H1 (cell line): ENCODE data around the gene MARK3. TPM values are rescaled to one million over a fixed set of nuclear protein-coding genes. Genes with fewer than 3 reads are reported as not detected.

Experiments used
- CTCF ChIA-PET: fragments of 300-600 bp; sonication (Branson Sonifier 250); formaldehyde crosslinking; loops from one replicate; lab custom pipeline; 2021; ENCODE audit not compliant: partially characterized antibody; lab: Charles Lee
- POLR2A ChIA-PET: fragments of 300-600 bp; sonication (Branson Sonifier 250); formaldehyde crosslinking; loops from one replicate; lab custom pipeline; 2021; ENCODE audit warnings: inconsistent platforms; ENCODE audit not compliant: partially characterized antibody; lab: Charles Lee
- DNase-seq, 2 experiments: peaks; one replicate each; pipeline versions ENCODE4 v3.0.0 to v3.0.0-alpha.2; 2010 to 2022; ENCODE audit warnings: low spot score in 2 of 2, low read depth in 1 of 2, mixed read lengths in 1 of 2
- FAIRE-seq: peaks from 2 replicates; lab custom pipeline; 2011; peaks lifted over from hg19 to GRCh38; lab: Jason Lieb, UNC
- H2AFZ ChIP-seq: 2 replicates; pipeline ENCODE4 v1.8.1; 2012; ENCODE audit warnings: low read length, inconsistent platforms
- H2AK5ac ChIP-seq: 2 replicates; pipeline ENCODE4 v1.6.1; 2013; ENCODE audit warnings: low read depth, low read length
- H2BK120ac ChIP-seq: replicated peaks from 2 replicates; pipeline ENCODE3; 2013; ENCODE audit warnings: low read depth, low read length, inconsistent platforms
- H2BK12ac ChIP-seq: 2 replicates; pipeline ENCODE4 v1.6.1; 2013; ENCODE audit warnings: low read depth, low read length
- H2BK15ac ChIP-seq: 2 replicates; pipeline ENCODE4 v1.6.1; 2013; ENCODE audit warnings: low read length
- H2BK20ac ChIP-seq: 2 replicates; pipeline ENCODE4 v1.6.1; 2013; ENCODE audit warnings: low read length
- H2BK5ac ChIP-seq: 2 replicates; pipeline ENCODE4 v1.6.1; 2013; ENCODE audit warnings: low read depth, low read length
- H3K14ac ChIP-seq: 2 replicates; pipeline ENCODE4 v1.6.1; 2013; ENCODE audit warnings: inconsistent platforms; ENCODE audit not compliant: insufficient read length
- H3K18ac ChIP-seq: 2 replicates; pipeline ENCODE4 v1.6.1; 2013; ENCODE audit warnings: low read length; ENCODE audit errors: extremely low read depth
- H3K23ac ChIP-seq: 2 replicates; pipeline ENCODE4 v1.6.1; 2013; ENCODE audit warnings: inconsistent platforms; ENCODE audit not compliant: insufficient read length
- H3K23me2 ChIP-seq: 2 replicates; pipeline ENCODE4 v1.6.1; 2013; ENCODE audit warnings: low read depth, low read length
- H3K27ac ChIP-seq: 2 replicates; pipeline ENCODE4 v1.6.1; 2011; ENCODE audit warnings: low read depth, low read length, inconsistent platforms
- H3K27me3 ChIP-seq, 4 experiments: replicated peaks in 1 of 4; 1 replicate in 1 of 4; 2 replicates in 3 of 4; pipeline versions ENCODE4 v1.6.1 to v1.8.1; 2011 to 2013; ENCODE audit warnings: low read length in 3 of 4, mild to moderate bottlenecking in 3 of 4, inconsistent platforms in 2 of 4, mixed read lengths in 2 of 4, moderate library complexity in 1 of 4; ENCODE audit not compliant: control insufficient read depth in 3 of 4, insufficient read depth in 3 of 4; ENCODE audit errors: extremely low read depth in 1 of 4
- H3K36me3 ChIP-seq, 4 experiments: 2 replicates each; pipeline versions ENCODE4 v1.6.1 to v1.8.1; 2011 to 2013; ENCODE audit warnings: mild to moderate bottlenecking in 4 of 4, low read length in 3 of 4, moderate library complexity in 2 of 4, control low read depth in 1 of 4, inconsistent platforms in 1 of 4; ENCODE audit not compliant: insufficient read depth in 4 of 4, control insufficient read depth in 2 of 4
- H3K4ac ChIP-seq: replicated peaks from 2 replicates; pipeline ENCODE3; 2013; ENCODE audit warnings: low read length, low read depth, mixed read lengths, inconsistent platforms; ENCODE audit not compliant: insufficient read length
- H3K4me1 ChIP-seq, 4 experiments: replicated peaks in 1 of 4; 1 replicate in 1 of 4; 2 replicates in 3 of 4; pipeline versions ENCODE4 v1.6.1 to v1.8.1; 2011 to 2013; ENCODE audit warnings: low read length in 3 of 4, inconsistent platforms in 2 of 4, mixed read lengths in 1 of 4; ENCODE audit not compliant: insufficient read depth in 4 of 4, control insufficient read depth in 3 of 4
- H3K4me2 ChIP-seq, 2 experiments: 2 replicates each; pipeline versions ENCODE4 v1.6.1 to v1.8.1; 2011 to 2013; ENCODE audit warnings: low read depth in 2 of 2, low read length in 2 of 2, control low read depth in 1 of 2, inconsistent platforms in 1 of 2, mild to moderate bottlenecking in 1 of 2; ENCODE audit not compliant: insufficient read depth in 1 of 2
- H3K4me3 ChIP-seq, 4 experiments: fragments of 200-600, 300-600 bp in 1 of 4; sonication (generic), shearing (Covaris generic), sonication (Bioruptor Twin) in 1 of 4; 2 replicates each; pipeline versions ENCODE4 v1.5.1 to v1.8.1; 2011 to 2016; ENCODE audit warnings: low read length in 4 of 4, low read depth in 3 of 4, control low read depth in 2 of 4, inconsistent platforms in 2 of 4, mild to moderate bottlenecking in 2 of 4, mixed read lengths in 1 of 4, moderate library complexity in 1 of 4; ENCODE audit not compliant: insufficient read depth in 2 of 4; ENCODE audit errors: extremely low read depth in 1 of 4
- H3K56ac ChIP-seq: replicated peaks from 2 replicates; pipeline ENCODE3; 2013; ENCODE audit warnings: low read depth, mild to moderate bottlenecking, mixed read lengths, low read length, inconsistent platforms; ENCODE audit not compliant: insufficient read length
- H3K79me1 ChIP-seq: 2 replicates; pipeline ENCODE4 v1.6.1; 2013; ENCODE audit warnings: low read depth, low read length, control low read depth
- H3K79me2 ChIP-seq, 2 experiments: 2 replicates each; pipeline versions ENCODE4 v1.6.1 to v1.8.1; 2012 to 2013; ENCODE audit warnings: low read length in 2 of 2, mild to moderate bottlenecking in 2 of 2, inconsistent platforms in 1 of 2; ENCODE audit not compliant: insufficient read depth in 2 of 2, control insufficient read depth in 1 of 2
- H3K9ac ChIP-seq, 4 experiments: replicated peaks in 1 of 4; 1 replicate in 1 of 4; 2 replicates in 3 of 4; pipeline versions ENCODE4 v1.6.1 to v1.8.1; 2011 to 2013; ENCODE audit warnings: low read depth in 3 of 4, low read length in 3 of 4, control low read depth in 2 of 4, mild to moderate bottlenecking in 2 of 4, moderate library complexity in 2 of 4, inconsistent platforms in 1 of 4; ENCODE audit errors: extremely low read depth in 1 of 4
- H3K9me3 ChIP-seq, 2 experiments: 2 replicates each; pipeline versions ENCODE4 v1.6.1 to v1.8.1; 2012 to 2013; ENCODE audit warnings: mild to moderate bottlenecking in 2 of 2, moderate library complexity in 2 of 2, control low read depth in 1 of 2, inconsistent platforms in 1 of 2, low read depth in 1 of 2, low read length in 1 of 2, mixed read lengths in 1 of 2; ENCODE audit not compliant: insufficient read depth in 2 of 2
- H4K20me1 ChIP-seq, 2 experiments: replicated peaks in 1 of 2; 2 replicates each; pipeline versions ENCODE3 to v1.8.1; 2011 to 2013; ENCODE audit warnings: inconsistent platforms in 2 of 2, low read length in 2 of 2, mild to moderate bottlenecking in 1 of 2; ENCODE audit not compliant: insufficient read depth in 2 of 2, control insufficient read depth in 1 of 2
- H4K5ac ChIP-seq: 2 replicates; pipeline ENCODE4 v1.6.1; 2013; ENCODE audit warnings: low read length, low read depth, mixed read lengths, inconsistent platforms; ENCODE audit not compliant: insufficient read length
- H4K8ac ChIP-seq: 2 replicates; pipeline ENCODE4 v1.8.0; 2013; ENCODE audit warnings: mild to moderate bottlenecking, moderate library complexity, low read length, inconsistent platforms; ENCODE audit not compliant: insufficient read depth; ENCODE audit errors: extremely low read depth
- H4K91ac ChIP-seq: replicated peaks from 2 replicates; pipeline ENCODE3; 2013; ENCODE audit warnings: low read length, mixed read lengths, inconsistent platforms; ENCODE audit not compliant: insufficient read length
- CBX8 ChIP-seq: fragments of 300-800, 300-1000 bp; sonication (generic); IDR thresholded peaks from 2 replicates; pipeline ENCODE4 v1.7.1; 2016; ENCODE audit warnings: low read depth, low read length, borderline replicate concordance
- CHD1 ChIP-seq: IDR thresholded peaks from 2 replicates; pipeline ENCODE4 v1.6.1; 2012; ENCODE audit warnings: low read depth, low read length, improper control_type of control experiment
- CTBP2 ChIP-seq: IDR thresholded peaks from 2 replicates; pipeline ENCODE4 v1.7.0; 2011; ENCODE audit warnings: borderline replicate concordance, mild to moderate bottlenecking, moderate library complexity, mixed read lengths, low read length; ENCODE audit not compliant: insufficient read depth, insufficient read length
- EP300 ChIP-seq, 2 experiments: IDR thresholded peaks; 1 replicate in 1 of 2; 2 replicates in 1 of 2; pipeline ENCODE4 v1.6.1; 2011 to 2012; ENCODE audit warnings: low read depth in 2 of 2, low read length in 2 of 2, mild to moderate bottlenecking in 2 of 2, borderline replicate concordance in 1 of 2, inconsistent platforms in 1 of 2, moderate library complexity in 1 of 2
- GABPA ChIP-seq: IDR thresholded peaks from 2 replicates; pipeline ENCODE4 v1.6.1; 2011; ENCODE audit warnings: mild to moderate bottlenecking, low read length, moderate library complexity, borderline replicate concordance; ENCODE audit not compliant: insufficient read depth
- GTF2F1 ChIP-seq: IDR thresholded peaks from 2 replicates; pipeline ENCODE4 v1.6.1; 2012; ENCODE audit warnings: low read depth, low read length, improper control_type of control experiment, borderline replicate concordance
- MAFK ChIP-seq: IDR thresholded peaks from 2 replicates; pipeline ENCODE4 v1.6.1; 2012; ENCODE audit warnings: low read depth, mild to moderate bottlenecking, improper control_type of control experiment, low read length
- POU5F1 ChIP-seq: IDR thresholded peaks from 2 replicates; pipeline ENCODE4 v1.6.1; 2011; ENCODE audit warnings: low read depth, mild to moderate bottlenecking, low read length, moderate library complexity
- SP2 ChIP-seq: IDR thresholded peaks from 2 replicates; pipeline ENCODE4 v1.6.1; 2012; ENCODE audit warnings: mild to moderate bottlenecking, low read length, inconsistent platforms
- WGBS, 2 experiments: shearing (Covaris generic) in 1 of 2; methylation state at CpG; one replicate each; pipeline versions ENCODE4 v1.1.6 to v1.1.7; 2013 to 2015; ENCODE audit warnings: low lambda C conversion rate in 2 of 2, mixed read lengths in 2 of 2, inconsistent platforms in 1 of 2, low coverage in 1 of 2, missing lambda C conversion rate in 1 of 2; ENCODE audit not compliant: insufficient replicate concordance in 2 of 2, insufficient coverage in 1 of 2, insufficient read length in 1 of 2; ENCODE audit errors: extremely low coverage in 1 of 2, missing lambda C conversion rate in 1 of 2; 5-methylcytosine and 5-hydroxymethylcytosine counted together
- polyA plus RNA-seq, 7 experiments: library from polyadenylated mRNA; depleted of rRNA in 3 of 7; stranded (reverse) in 5 of 7; unstranded in 2 of 7; fragments of >200 nt in 5 of 7; fragments of 200-250 nt in 2 of 7; gene quantifications; 1 replicate in 5 of 7; 2 replicates in 1 of 7; 4 replicates in 1 of 7; pipeline versions ENCODE4 v1.2.1 to v1.2.3, GENCODE V29; 2011 to 2013; ENCODE audit warnings: missing spikeins in 2 of 7, mixed read lengths in 2 of 7
- total RNA-seq: library from RNA; stranded (reverse); fragmentation: NEBNext Ultra II Directional; extraction: Animal tissue kit (Norgen Biotek cat#: 25700); gene quantifications from 2 replicates; pipeline ENCODE4 v1.2.1, GENCODE V29; 2021
- TF ChIP-seq, protein P1 (sequence below): IDR thresholded peaks from 2 replicates; pipeline ENCODE4 v1.6.1; 2012; ENCODE audit warnings: low read length, inconsistent platforms
- TF ChIP-seq, protein P2 (sequence below): IDR thresholded peaks from 2 replicates; pipeline ENCODE4 v1.6.1; 2012; ENCODE audit warnings: inconsistent platforms

Gene MARK3
- total and polyA plus RNA-seq, 2 of the 8 experiments (the other 6 are each of a cell fraction or from before 2014, with no cell fraction given): 39.4 to 76.9 TPM

DNA sequence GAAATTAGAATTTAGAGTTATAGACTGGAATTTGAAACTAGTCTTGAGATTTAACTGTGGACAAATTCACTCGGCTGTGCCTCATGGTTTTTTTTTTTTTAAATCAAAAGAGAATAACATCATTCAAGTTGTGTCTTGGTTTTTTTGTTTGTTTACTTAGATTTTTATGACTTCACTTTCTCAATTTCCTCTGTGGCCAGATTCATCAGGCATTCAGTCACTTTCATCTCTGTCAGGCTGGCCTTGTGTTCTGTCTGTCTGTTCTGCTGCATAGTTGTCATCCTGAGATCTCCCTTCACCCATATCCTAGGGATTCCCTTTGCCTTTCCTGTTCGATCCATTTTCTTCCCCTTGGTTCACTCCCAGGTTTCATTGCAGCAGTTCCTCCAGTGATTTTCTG is 10.0 kb downstream of the MARK3 start:
- WGBS, 2 experiments: 83% methylated on average over 2 of the region's 2 CpGs; no CpG with 5 or more reads in 1 of the 2 experiments
- Histone ChIP-seq H3K27me3 (no peaks in the 10 kb centered on the region), H3K9me3 (no peaks in the 10 kb centered on the region; a peak in 1 of 4 replicates), H3K79me2 (peaks cover 33 to 96% of the 10 kb centered on the region in 2 experiments), H4K5ac (no peak overlapping the region), H3K4me1 (peaks cover 0 to 6% (median 0%) of the 10 kb centered on the region in 4 experiments; a peak in 2 of 7 replicates), H3K27ac (no peak overlapping the region), H4K20me1 (peaks cover 17 to 30% of the 10 kb centered on the region in 2 experiments), H3K23me2 (no peaks in the 10 kb centered on the region), H3K4me3 (no peak overlapping the region), H3K4me2 (no peak overlapping the region), H3K14ac (no peak overlapping the region), H3K36me3 (no peaks in the 10 kb centered on the region), H4K8ac (no peak overlapping the region), H2AFZ (no peak overlapping the region), H2BK120ac (no peak overlapping the region), H3K56ac (no peak overlapping the region), H2BK20ac (no peak overlapping the region), H2BK12ac (no peak overlapping the region), H3K18ac (no peak overlapping the region), H4K91ac (no peak overlapping the region), H2AK5ac (no peak overlapping the region), H2BK15ac (no peak overlapping the region), H3K23ac (no peak overlapping the region), H2BK5ac (no peak overlapping the region), H3K4ac (no peak overlapping the region), H3K79me1 (peaks cover 7% of the 10 kb centered on the region), H3K9ac (no peak overlapping the region)
- no peak for DNase-seq
- POLR2A ChIA-PET: no interaction called here
- FAIRE-seq: no peak
- CTCF ChIA-PET: interaction anchor here (1.5 kb wide), 1 partner anchor 22 kb away, joined by 4 read pairs; no protein-coding TSS in a partner anchor
- no peak for TF ChIP-seq EP300 (IDR thresholded peaks at IDR 0.05; ENCODE audit: borderline replicate concordance in 1 of 2, low read depth in 2 of 2, low read length in 2 of 2)
- no peak for TF ChIP-seq MAFK
- no peak for TF ChIP-seq GABPA
- TF ChIP-seq CBX8: no peak
- TF ChIP-seq, protein P1, sequence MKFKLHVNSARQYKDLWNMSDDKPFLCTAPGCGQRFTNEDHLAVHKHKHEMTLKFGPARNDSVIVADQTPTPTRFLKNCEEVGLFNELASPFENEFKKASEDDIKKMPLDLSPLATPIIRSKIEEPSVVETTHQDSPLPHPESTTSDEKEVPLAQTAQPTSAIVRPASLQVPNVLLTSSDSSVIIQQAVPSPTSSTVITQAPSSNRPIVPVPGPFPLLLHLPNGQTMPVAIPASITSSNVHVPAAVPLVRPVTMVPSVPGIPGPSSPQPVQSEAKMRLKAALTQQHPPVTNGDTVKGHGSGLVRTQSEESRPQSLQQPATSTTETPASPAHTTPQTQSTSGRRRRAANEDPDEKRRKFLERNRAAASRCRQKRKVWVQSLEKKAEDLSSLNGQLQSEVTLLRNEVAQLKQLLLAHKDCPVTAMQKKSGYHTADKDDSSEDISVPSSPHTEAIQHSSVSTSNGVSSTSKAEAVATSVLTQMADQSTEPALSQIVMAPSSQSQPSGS: no peak
- TF ChIP-seq GTF2F1: no peak
- no peak for TF ChIP-seq CHD1
- TF ChIP-seq POU5F1: no peak
- TF ChIP-seq, protein P2, sequence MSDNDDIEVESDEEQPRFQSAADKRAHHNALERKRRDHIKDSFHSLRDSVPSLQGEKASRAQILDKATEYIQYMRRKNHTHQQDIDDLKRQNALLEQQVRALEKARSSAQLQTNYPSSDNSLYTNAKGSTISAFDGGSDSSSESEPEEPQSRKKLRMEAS: no peak
- TF ChIP-seq CTBP2: no peak
- TF ChIP-seq SP2: no peak
